ENCODE data around the gene MCTP2. TPM values are rescaled to one million over a fixed set of nuclear protein-coding genes. Genes with fewer than 3 reads are reported as not detected.

Gene MCTP2
- total and polyA plus RNA-seq, 2 of the 8 experiments (the other 6 are each of a cell fraction or from before 2014, with no cell fraction given) = 3.4 to 4.5 TPM

- TF ChIP-seq CTCF (IDR thresholded peaks at IDR 0.05; ENCODE audit: control extremely low read depth in 1 of 3, insufficient read depth in 1 of 3, low read depth in 1 of 3, low read length in 3 of 3) = no peak
- TF ChIP-seq SIN3A (conservative IDR thresholded peaks at IDR 0.05 in 1 of 2, IDR thresholded peaks at IDR 0.05 in 1 of 2; ENCODE audit: low read depth in 1 of 2, low read length in 2 of 2) = no peak
- TF ChIP-seq RBBP5 (IDR thresholded peaks at IDR 0.05; ENCODE audit: borderline replicate concordance, low read depth, low read length) = no peak
Measured at GRCh38 chr15:94397337-94397736, 166.0 kb downstream of the MCTP2 start (continued).
